T-helper 17 cell (primary cell): ENCODE measurements around the gene DHRS1. TPM values are rescaled to one million over a fixed set of nuclear protein-coding genes. Genes with fewer than 3 reads are reported as not detected.
"Not testable (repeated sequence)": the region's sequence is repeated elsewhere in the genome, so short reads cannot be mapped to it uniquely, and the experiment has no call there.

Source experiments
- ATAC-seq: fragments of 150-1000 bp; cut with Tn5 transposase; 2 replicates; pipeline ENCODE4 v1.10.0; 2021; ENCODE audit warnings: mild to moderate bottlenecking, moderate library complexity
- DNase-seq, 3 donors: peaks; one replicate each; pipeline versions ENCODE4 v3.0.0 to v3.0.0-alpha.2; 2020 to 2021
- H3K9me3 ChIP-seq: one replicate; pipeline ENCODE4 v1.7.0; 2013; ENCODE audit warnings: low read length, mild to moderate bottlenecking; ENCODE audit not compliant: control insufficient read depth, poor library complexity, severe bottlenecking
- H3K27ac Mint-ChIP-seq: one replicate; pipeline ENCODE4 v1.8.0; 2022; ENCODE audit warnings: mild to moderate bottlenecking, moderate library complexity, mixed read lengths
- H3K27me3 Mint-ChIP-seq: one replicate; pipeline ENCODE4 v1.8.0; 2022; ENCODE audit warnings: mixed read lengths
- H3K36me3 Mint-ChIP-seq: one replicate; pipeline ENCODE4 v1.8.0; 2022; ENCODE audit warnings: low read depth, mixed read lengths
- H3K4me1 Mint-ChIP-seq: one replicate; pipeline ENCODE4 v1.8.0; 2022; ENCODE audit warnings: mild to moderate bottlenecking, mixed read lengths
- H3K4me3 Mint-ChIP-seq: one replicate; pipeline ENCODE4 v1.8.0; 2022; ENCODE audit warnings: mild to moderate bottlenecking, moderate library complexity, mixed read lengths
- total RNA-seq, 4 donors: library from RNA in 2 of 4; stranded (reverse) in 2 of 4; gene quantifications; one replicate each; pipeline ENCODE4 v1.2.3 and lab custom pipeline; 2022 to 2026

DHRS1 gene
- total RNA-seq, 2 donors from 2014 or later: 24.0 to 27.0 TPM

DNA sequence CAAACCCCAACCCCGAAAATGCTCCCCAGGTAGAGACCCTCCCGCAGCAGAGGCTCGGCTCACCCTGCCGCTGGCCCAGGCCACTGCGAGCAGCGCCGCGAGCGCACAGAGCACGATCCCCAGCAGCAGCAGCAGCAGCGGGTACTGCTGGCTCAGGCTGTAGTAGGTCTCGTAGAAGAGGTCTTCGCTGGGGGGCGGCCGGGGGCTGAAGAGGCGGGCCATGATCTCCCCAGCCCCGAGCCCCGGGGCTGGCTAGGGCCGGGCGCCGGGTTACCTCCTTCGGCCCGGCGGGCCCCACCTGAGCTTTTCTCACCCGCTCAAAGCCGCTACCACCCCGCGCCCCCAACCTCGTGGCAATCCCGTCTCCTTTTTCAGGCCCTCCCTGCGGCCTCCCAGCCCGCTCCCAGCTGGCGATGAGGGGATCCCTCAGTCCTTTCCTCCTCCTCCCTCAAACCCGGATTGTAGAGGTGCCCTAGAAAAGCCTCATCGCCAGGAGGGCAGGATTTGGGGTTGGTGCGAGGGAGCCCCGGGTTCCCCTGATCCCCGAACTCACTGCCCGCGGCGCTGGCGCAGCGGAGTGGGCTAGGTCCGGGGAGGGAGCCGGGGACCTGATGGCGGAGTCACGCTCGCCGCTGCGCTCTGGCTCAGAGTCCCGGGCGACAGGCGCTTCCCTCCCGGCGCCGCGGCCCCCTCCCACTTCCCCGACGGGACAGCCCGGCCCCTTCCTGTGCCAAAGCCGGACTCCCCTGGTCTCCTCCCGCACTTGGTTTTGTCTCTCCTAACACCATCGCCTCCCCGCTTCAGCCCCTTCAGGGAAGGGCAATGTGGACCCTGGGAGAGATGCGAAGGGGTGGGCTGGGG, 35.1 kb upstream of the DHRS1 start, which contains the start of gene ADCY4:
TSS of gene ADCY4 (minus strand) at position 641 of the 861 bp plus-strand sequence. CDS start at position 222, 419 bp downstream.
- Mint-ChIP-seq H3K27ac (no peak within 1 kb of the TSS), H3K27me3 (peaks cover 26% of the 10 kb centered on the region)

GRCh38 chr14:24332268-24332993, 32.9 kb upstream of the DHRS1 start:
- H3K36me3 Mint-ChIP-seq: peaks cover 5% of the 10 kb centered on the region
- H3K4me3 Mint-ChIP-seq: peak overlapping the region; percentile 96
- H3K4me1 Mint-ChIP-seq: peaks cover 44% of the 10 kb centered on the region
- no peaks in the 10 kb centered on the region for H3K9me3 ChIP-seq
- ATAC-seq (peak; percentile 92), DNase-seq (peak; percentile 61 to 81 (median 73))
- peak overlapping the region; percentile 94 for H3K27ac Mint-ChIP-seq
- peaks cover 26% of the 10 kb centered on the region for H3K27me3 Mint-ChIP-seq

More for the DNA sequence above, 35.1 kb upstream of the DHRS1 start, which contains the start of gene ADCY4:
- Mint-ChIP-seq H3K4me3 (peak within 1 kb of the TSS; percentile 67), H3K36me3 (peaks cover 5% of the 10 kb centered on the region), H3K4me1 (peaks cover 45% of the 10 kb centered on the region)
- no peak for DNase-seq
- no peak for ATAC-seq
- no peaks in the 10 kb centered on the region for H3K9me3 ChIP-seq

DNA sequence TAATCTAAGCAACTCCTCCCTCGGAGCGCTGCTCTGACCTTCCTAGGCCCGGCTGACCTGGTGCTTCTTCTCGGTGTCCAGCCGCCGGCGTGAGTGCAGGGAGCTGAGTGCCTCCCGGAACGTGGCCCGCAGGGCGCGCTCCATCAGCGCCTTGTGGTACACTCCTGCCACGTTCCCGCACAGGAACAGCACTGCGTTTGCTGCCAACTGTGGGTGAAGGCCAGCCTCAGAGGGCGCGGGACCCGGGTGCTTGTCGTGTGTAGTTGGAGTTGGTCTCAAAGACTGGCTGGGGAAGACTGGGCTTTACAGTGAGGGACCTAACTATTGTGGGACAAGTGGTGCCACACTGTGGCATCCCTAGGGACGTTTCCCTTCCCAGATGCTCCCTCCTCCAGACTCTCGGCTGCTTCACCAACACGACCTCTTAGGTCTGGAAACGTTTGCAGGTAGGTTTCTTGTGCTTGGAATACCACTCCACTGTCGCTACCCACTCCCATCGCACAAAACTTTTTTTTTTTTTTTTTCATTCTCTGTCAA, 32.2 kb upstream of the DHRS1 start:
- Mint-ChIP-seq H3K27me3 (peaks cover 26% of the 10 kb centered on the region), H3K27ac (peak overlapping the region; percentile 94), H3K4me1 (peaks cover 48% of the 10 kb centered on the region), H3K4me3 (peak overlapping the region; percentile 96), H3K36me3 (peaks cover 5% of the 10 kb centered on the region)
- H3K9me3 ChIP-seq: no peaks in the 10 kb centered on the region
- peak; percentile 1 for ATAC-seq
- no peak for DNase-seq

GRCh38 chr14:24330973-24331674, 31.5 kb upstream of the DHRS1 start:
- H3K36me3 Mint-ChIP-seq: peaks cover 1% of the 10 kb centered on the region
- peaks cover 26% of the 10 kb centered on the region for H3K27me3 Mint-ChIP-seq
- peaks cover 47% of the 10 kb centered on the region for H3K4me1 Mint-ChIP-seq
- no peak for ATAC-seq
- peak overlapping the region; percentile 94 for H3K27ac Mint-ChIP-seq
- H3K4me3 Mint-ChIP-seq: no peak overlapping the region
- H3K9me3 ChIP-seq: no peaks in the 10 kb centered on the region
- DNase-seq: no peak

- no peak overlapping the region for H3K4me3 Mint-ChIP-seq
- peak; percentile 51 for ATAC-seq
Observed at GRCh38 chr14:24329736-24330135, 30.2 kb upstream of the DHRS1 start.

GRCh38 chr14:24329073-24329663, 29.6 kb upstream of the DHRS1 start:
- DNase-seq (no peak), ATAC-seq (no peak)
- H3K9me3 ChIP-seq: no peaks in the 10 kb centered on the region
- Mint-ChIP-seq H3K4me3 (no peak overlapping the region), H3K4me1 (peaks cover 45% of the 10 kb centered on the region), H3K36me3 (no peaks in the 10 kb centered on the region), H3K27ac (peak overlapping the region; percentile 29), H3K27me3 (peaks cover 19% of the 10 kb centered on the region)

More at GRCh38 chr14:24329736-24330135, 30.2 kb upstream of the DHRS1 start:
- Mint-ChIP-seq H3K36me3 (no peaks in the 10 kb centered on the region), H3K27me3 (peaks cover 19% of the 10 kb centered on the region), H3K27ac (peak overlapping the region; percentile 29), H3K4me1 (peaks cover 45% of the 10 kb centered on the region)
- peak in 1 of 3 donors; percentile 27 for DNase-seq
- no peaks in the 10 kb centered on the region for H3K9me3 ChIP-seq

DNA sequence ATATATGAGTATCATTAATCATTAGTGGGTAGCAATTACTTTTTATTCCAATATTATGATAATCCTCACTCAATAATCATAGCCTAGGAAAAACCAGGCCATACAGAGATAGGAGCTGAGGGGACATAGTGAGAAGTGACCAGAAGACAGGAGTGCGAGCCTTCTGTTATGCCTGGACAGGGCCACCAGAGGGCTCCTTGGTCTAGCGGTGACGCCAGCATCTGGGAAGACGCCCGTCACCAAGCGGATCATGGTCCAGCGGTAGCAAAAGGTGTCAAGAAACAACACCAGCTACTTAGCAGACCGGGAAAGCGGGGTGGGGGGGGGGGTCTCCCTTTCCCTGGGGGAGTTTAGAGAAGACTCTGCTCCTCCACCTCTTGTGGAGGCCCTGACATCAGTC, 28.3 kb upstream of the DHRS1 start:
- H3K4me1 Mint-ChIP-seq: peaks cover 47% of the 10 kb centered on the region

DNA sequence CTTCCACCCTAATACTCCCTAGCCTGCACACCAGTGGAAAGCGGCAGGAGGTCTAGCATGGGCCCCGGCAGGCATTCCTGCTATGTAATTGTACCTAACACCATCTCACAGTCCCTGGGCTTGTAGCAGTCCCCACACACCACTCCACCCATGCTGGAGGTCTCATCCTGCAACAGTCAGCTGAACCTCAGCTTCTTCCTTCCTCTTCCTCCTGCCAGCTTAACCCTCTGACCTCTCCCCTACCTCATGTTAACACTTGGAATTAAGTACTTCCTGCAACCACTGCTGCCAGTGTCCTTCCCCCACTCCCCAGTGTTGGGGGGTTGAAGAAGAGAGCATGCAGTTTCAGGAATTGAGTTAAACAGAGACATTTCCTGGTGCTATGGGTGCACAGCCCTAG, 27.7 kb upstream of the DHRS1 start:
- H3K27me3 Mint-ChIP-seq: peaks cover 20% of the 10 kb centered on the region
- H3K27ac Mint-ChIP-seq: no peak overlapping the region
- H3K9me3 ChIP-seq: no peaks in the 10 kb centered on the region
- H3K36me3 Mint-ChIP-seq: no peaks in the 10 kb centered on the region
- peaks cover 43% of the 10 kb centered on the region for H3K4me1 Mint-ChIP-seq
- no peak overlapping the region for H3K4me3 Mint-ChIP-seq
- DNase-seq (no peak), ATAC-seq (no peak)

More for the DNA sequence above, 28.3 kb upstream of the DHRS1 start:
- H3K36me3 Mint-ChIP-seq, DNase-seq, H3K4me3 Mint-ChIP-seq, ATAC-seq, H3K9me3 ChIP-seq: not testable (repeated sequence)
- Mint-ChIP-seq H3K27ac (peak overlapping the region; percentile 29), H3K27me3 (peaks cover 21% of the 10 kb centered on the region)

DNA sequence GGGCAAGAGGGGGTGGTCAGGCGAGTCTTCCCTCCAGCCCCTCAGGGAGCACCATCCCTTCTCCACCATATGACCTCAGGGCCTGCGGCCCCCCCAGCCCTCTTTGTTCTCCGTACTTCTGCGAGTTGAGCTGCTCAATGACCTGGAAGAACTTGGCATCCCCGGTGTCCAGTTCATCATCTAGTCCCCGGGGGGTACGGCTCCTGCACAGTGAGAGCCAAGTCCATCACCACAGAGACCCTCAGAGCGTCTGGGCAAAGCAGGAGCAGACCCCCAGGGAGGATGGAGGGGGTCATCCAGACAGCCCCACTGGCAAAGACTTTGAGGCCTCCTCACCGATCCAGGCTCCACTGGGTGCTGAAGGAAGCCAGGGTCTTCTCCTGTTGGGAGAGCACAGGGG, 26.4 kb upstream of the DHRS1 start:
- no peak overlapping the region for H3K27ac Mint-ChIP-seq
- H3K27me3 Mint-ChIP-seq: peaks cover 17% of the 10 kb centered on the region
- H3K4me3 Mint-ChIP-seq: no peak overlapping the region
- DNase-seq (no peak), ATAC-seq (no peak)
- no peaks in the 10 kb centered on the region for H3K36me3 Mint-ChIP-seq
- H3K9me3 ChIP-seq: no peaks in the 10 kb centered on the region
- H3K4me1 Mint-ChIP-seq: peaks cover 36% of the 10 kb centered on the region

- Mint-ChIP-seq H3K36me3 (no peaks in the 10 kb centered on the region), H3K27me3 (peaks cover 14% of the 10 kb centered on the region), H3K4me1 (peaks cover 29% of the 10 kb centered on the region), H3K27ac (peak overlapping the region; percentile 41), H3K4me3 (no peak overlapping the region)
- ATAC-seq: no peak
- no peak for DNase-seq
- H3K9me3 ChIP-seq: no peaks in the 10 kb centered on the region
Observed at GRCh38 chr14:24325041-24325530, 25.5 kb upstream of the DHRS1 start.

GRCh38 chr14:24324024-24324423, 24.4 kb upstream of the DHRS1 start:
- Mint-ChIP-seq H3K27ac (no peak overlapping the region), H3K27me3 (peaks cover 22% of the 10 kb centered on the region), H3K4me1 (peaks cover 19% of the 10 kb centered on the region), H3K36me3 (no peaks in the 10 kb centered on the region), H3K4me3 (no peak overlapping the region)
- DNase-seq (no peak), ATAC-seq (no peak)
- no peaks in the 10 kb centered on the region for H3K9me3 ChIP-seq

- no peak overlapping the region for H3K4me3 Mint-ChIP-seq
- H3K27me3 Mint-ChIP-seq: peaks cover 25% of the 10 kb centered on the region
- no peaks in the 10 kb centered on the region for H3K9me3 ChIP-seq
- H3K27ac Mint-ChIP-seq: peak overlapping the region; percentile 24
- ATAC-seq (no peak), DNase-seq (no peak)
- peaks cover 16% of the 10 kb centered on the region for H3K4me1 Mint-ChIP-seq
- H3K36me3 Mint-ChIP-seq: no peaks in the 10 kb centered on the region
Observed at GRCh38 chr14:24323341-24323740, 23.8 kb upstream of the DHRS1 start.
